ENCODE data around the gene SLC26A4. TPM values are rescaled to one million over a fixed set of nuclear protein-coding genes. Genes with fewer than 3 reads are reported as not detected.

Gene SLC26A4
- total RNA-seq, 1 experiment from 2014 or later: not detected

- peaks cover 5% of the 10 kb centered on the region for H3F3A ChIP-seq (ENCODE audit: low read length, unreplicated experiment)
- peak; percentile 28 for DNase-seq
- H2AFZ ChIP-seq (ENCODE audit: low read length): no peak overlapping the region
- POLR2A ChIA-PET (ENCODE audit: unreplicated experiment): interaction anchor here (0.6 kb wide), 1 partner anchor 26 kb away, joined by 5 read pairs; no protein-coding TSS in a partner anchor
- H3K9ac ChIP-seq (ENCODE audit: low read length): no peak overlapping the region
- H3K9me2 ChIP-seq (replicated peaks; ENCODE audit: low read length): no peaks in the 10 kb centered on the region
- BruUV-seq (replicated peaks): no TSS peak
- no peaks in the 10 kb centered on the region for H3K27me3 ChIP-seq (ENCODE audit: low read length)
- H3K9me3 ChIP-seq (ENCODE audit: low read length): no peaks in the 10 kb centered on the region
- intact Hi-C loops (cut with micrococcal nuclease): loop anchor here (5.0 kb wide), 1 partner anchor 47 kb away; no protein-coding TSS in a partner anchor
- peak; percentile 32 for ATAC-seq
- H4K20me1 ChIP-seq (ENCODE audit: low read length): no peaks in the 10 kb centered on the region
- 0 out of 2 replicates have a peak, but pooled peaks cover 9% of the 10 kb centered on the region for H3K36me3 ChIP-seq (ENCODE audit: low read depth, low read length)
- peak overlapping the region; percentile 63 for H3K4me2 ChIP-seq (ENCODE audit: low read length)
- TF ChIP-seq EZH2 (IDR thresholded peaks at IDR 0.05; ENCODE audit: low read length, unreplicated experiment) (no peak), CTCF (conservative IDR thresholded peaks at IDR 0.05; ENCODE audit: low read depth, low read length) (no peak), EZH2phosphoT487 (IDR thresholded peaks at IDR 0.05; ENCODE audit: borderline replicate concordance, low read length) (no peak)
- CTCF ChIA-PET: no interaction called here
- peaks cover 45% of the 10 kb centered on the region for H3K4me1 ChIP-seq (ENCODE audit: insufficient read depth, low read length)
- peak overlapping the region; percentile 51 for H3K27ac ChIP-seq (ENCODE audit: low read length)
- H3K4me3 ChIP-seq (ENCODE audit: low read length): no peak overlapping the region
- H3K79me2 ChIP-seq (ENCODE audit: low read length): no peaks in the 10 kb centered on the region
These were observed 46.7 kb upstream of the SLC26A4 start for GRCh38 chr7:107613948-107614347.

- Histone ChIP-seq H4K20me1 (ENCODE audit: low read length) (no peaks in the 10 kb centered on the region), H3K4me2 (ENCODE audit: low read length) (peak overlapping the region; percentile 63), H3K27me3 (ENCODE audit: low read length) (no peaks in the 10 kb centered on the region), H3K9me2 (replicated peaks; ENCODE audit: low read length) (no peaks in the 10 kb centered on the region), H3K4me1 (ENCODE audit: insufficient read depth, low read length) (peaks cover 45% of the 10 kb centered on the region), H3K36me3 (ENCODE audit: low read depth, low read length) (0 out of 2 replicates have a peak, but pooled peaks cover 9% of the 10 kb centered on the region), H3K9me3 (ENCODE audit: low read length) (no peaks in the 10 kb centered on the region), H3K4me3 (ENCODE audit: low read length) (no peak overlapping the region), H3K79me2 (ENCODE audit: low read length) (no peaks in the 10 kb centered on the region), H3K27ac (ENCODE audit: low read length) (peak overlapping the region; percentile 51), H3F3A (ENCODE audit: low read length, unreplicated experiment) (peaks cover 5% of the 10 kb centered on the region), H2AFZ (ENCODE audit: low read length) (no peak overlapping the region), H3K9ac (ENCODE audit: low read length) (no peak overlapping the region)
- CTCF ChIA-PET: no interaction called here
- DNase-seq (peak; percentile 83), ATAC-seq (peak; percentile 87)
- no peak for TF ChIP-seq EZH2 (IDR thresholded peaks at IDR 0.05; ENCODE audit: low read length, unreplicated experiment)
- no peak for TF ChIP-seq CTCF (conservative IDR thresholded peaks at IDR 0.05; ENCODE audit: low read depth, low read length)
- TF ChIP-seq EZH2phosphoT487 (IDR thresholded peaks at IDR 0.05; ENCODE audit: borderline replicate concordance, low read length): no peak
- BruUV-seq (replicated peaks): no TSS peak
- POLR2A ChIA-PET (ENCODE audit: unreplicated experiment): interaction anchor here (0.6 kb wide), 1 partner anchor 27 kb away, joined by 5 read pairs; no protein-coding TSS in a partner anchor
- intact Hi-C loops (cut with micrococcal nuclease): loop anchor here (5.0 kb wide), 1 partner anchor 47 kb away; no protein-coding TSS in a partner anchor
These were observed 46.2 kb upstream of the SLC26A4 start for GRCh38 chr7:107614425-107614824.
